Activated CD8-positive, alpha-beta memory T cell treated with anti-CD3 and anti-CD28 coated beads for 1 hour (primary cell): ENCODE results near the gene FMN2.
"Not testable (repeated sequence)": the region's sequence is repeated elsewhere in the genome, so short reads cannot be mapped to it uniquely, and the experiment has no call there.

ENCODE experiments used
- DNase-seq, 2 donors: peaks; one replicate each; pipeline ENCODE4 v3.0.0-alpha.2; 2020; ENCODE audit warnings: low read depth in 1 of 2; ENCODE audit errors: extremely low read depth in 1 of 2

FMN2 gene

GRCh38 chr1:240295811-240296210, 204.1 kb downstream of the FMN2 start:
- DNase-seq = no peak

- no peak for DNase-seq
These were observed 212.8 kb downstream of the FMN2 start for GRCh38 chr1:240304466-240304865.

GRCh38 chr1:240306673-240307072, 215.0 kb downstream of the FMN2 start:
- no peak for DNase-seq

GRCh38 chr1:240308096-240308495, 216.4 kb downstream of the FMN2 start:
- DNase-seq = no peak

GRCh38 chr1:240309769-240310168, 218.1 kb downstream of the FMN2 start:
- no peak for DNase-seq

- no peak for DNase-seq
These were observed 218.7 kb downstream of the FMN2 start for GRCh38 chr1:240310226-240310925.

- no peak for DNase-seq
These were observed 221.2 kb downstream of the FMN2 start for GRCh38 chr1:240312872-240313271.

GRCh38 chr1:240314845-240315801, 223.4 kb downstream of the FMN2 start:
- DNase-seq = no peak

GRCh38 chr1:240319998-240320397, 228.3 kb downstream of the FMN2 start:
- no peak for DNase-seq

- no peak for DNase-seq
These were observed 229.0 kb downstream of the FMN2 start for GRCh38 chr1:240320659-240321058.

GRCh38 chr1:240322943-240323342, 231.3 kb downstream of the FMN2 start:
- no peak for DNase-seq

- DNase-seq = not testable (repeated sequence)
These were observed 236.7 kb downstream of the FMN2 start for GRCh38 chr1:240328382-240328781.

GRCh38 chr1:240329443-240329842, 237.8 kb downstream of the FMN2 start:
- DNase-seq = no peak

GRCh38 chr1:240332672-240333071, 241.0 kb downstream of the FMN2 start:
- no peak for DNase-seq

GRCh38 chr1:240337781-240338180, 246.1 kb downstream of the FMN2 start:
- DNase-seq = no peak

- no peak for DNase-seq
These were observed 247.2 kb downstream of the FMN2 start for GRCh38 chr1:240338837-240339236.

- no peak for DNase-seq
These were observed 249.9 kb downstream of the FMN2 start for GRCh38 chr1:240341365-240342250.

- DNase-seq = no peak
These were observed 250.6 kb downstream of the FMN2 start for GRCh38 chr1:240342251-240342625.

- DNase-seq = no peak
These were observed 251.4 kb downstream of the FMN2 start for GRCh38 chr1:240343045-240343444.

GRCh38 chr1:240343966-240344365, 252.3 kb downstream of the FMN2 start:
- DNase-seq = no peak

GRCh38 chr1:240344918-240345317, 253.2 kb downstream of the FMN2 start:
- no peak for DNase-seq
